Stimulated activated CD8-positive, alpha-beta memory T cell treated with anti-CD3 and anti-CD28 coated beads, Interleukin-15, amount 100 ng/mL, for 4 hours (primary cell): ENCODE data around the gene CYSLTR1.
"Not testable (repeated sequence)": the region's sequence is repeated elsewhere in the genome, so short reads cannot be mapped to it uniquely, and the experiment has no call there.

Experiments used
- DNase-seq, 2 donors: peaks; one replicate each; pipeline ENCODE4 v3.0.0-alpha.2; 2020; ENCODE audit warnings: low read depth in 2 of 2

The CYSLTR1 gene

GRCh38 chrX:78327370-78328086, at the start of gene CYSLTR1:
TSS of gene CYSLTR1 (minus strand) at chrX:78327611. CDS start at chrX:78273746, 53,865 bp downstream.
- no peak for DNase-seq

GRCh38 chrX:78377186-78377585, 49.8 kb upstream of the CYSLTR1 start:
- no peak for DNase-seq

GRCh38 chrX:78375894-78376293, 48.5 kb upstream of the CYSLTR1 start:
- no peak for DNase-seq

GRCh38 chrX:78366576-78366975, 39.2 kb upstream of the CYSLTR1 start:
- no peak for DNase-seq

- no peak for DNase-seq
These were observed 30.1 kb upstream of the CYSLTR1 start for GRCh38 chrX:78357342-78358055.

GRCh38 chrX:78333521-78333920, 6.1 kb upstream of the CYSLTR1 start:
- no peak for DNase-seq

GRCh38 chrX:78331708-78332107, 4.3 kb upstream of the CYSLTR1 start:
- DNase-seq: no peak

GRCh38 chrX:78330540-78330939, 3.1 kb upstream of the CYSLTR1 start:
- no peak for DNase-seq

- DNase-seq: no peak
These were observed 2.7 kb upstream of the CYSLTR1 start for GRCh38 chrX:78330068-78330467.

GRCh38 chrX:78329486-78329885, 2.1 kb upstream of the CYSLTR1 start:
- DNase-seq: no peak

- no peak for DNase-seq
These were observed 1.0 kb downstream of the CYSLTR1 start for GRCh38 chrX:78326401-78326800.

- no peak for DNase-seq
These were observed 4.5 kb downstream of the CYSLTR1 start for GRCh38 chrX:78322863-78323262.

- DNase-seq: no peak
These were observed 5.6 kb downstream of the CYSLTR1 start for GRCh38 chrX:78321809-78322208.

- DNase-seq: no peak
These were observed 11.1 kb downstream of the CYSLTR1 start for GRCh38 chrX:78316265-78316664.

GRCh38 chrX:78315745-78316144, 11.7 kb downstream of the CYSLTR1 start:
- no peak for DNase-seq

- DNase-seq: no peak
These were observed 12.8 kb downstream of the CYSLTR1 start for GRCh38 chrX:78314561-78314960.

- no peak for DNase-seq
These were observed 13.9 kb downstream of the CYSLTR1 start for GRCh38 chrX:78313526-78313925.

- no peak for DNase-seq
These were observed 19.7 kb downstream of the CYSLTR1 start for GRCh38 chrX:78307665-78308064.

GRCh38 chrX:78303086-78303485, 24.3 kb downstream of the CYSLTR1 start:
- no peak for DNase-seq

GRCh38 chrX:78300933-78301332, 26.5 kb downstream of the CYSLTR1 start:
- not testable (repeated sequence) for DNase-seq

- no peak for DNase-seq
These were observed 43.9 kb downstream of the CYSLTR1 start for GRCh38 chrX:78283511-78283910.

- no peak for DNase-seq
These were observed 90.3 kb downstream of the CYSLTR1 start for GRCh38 chrX:78237127-78237526.

- not testable (repeated sequence) for DNase-seq
These were observed 101.4 kb downstream of the CYSLTR1 start for GRCh38 chrX:78226047-78226446.
